ENCODE data around the gene THSD4.
"Not testable (repeated sequence)": the region's sequence is repeated elsewhere in the genome, so short reads cannot be mapped to it uniquely, and the experiment has no call there.

THSD4 gene

GRCh38 chr15:71252044-71252739, 136.9 kb downstream of the THSD4 start:
- DNase-seq (ENCODE audit: low spot score) = peak; percentile 68
- no peak for FAIRE-seq

DNA sequence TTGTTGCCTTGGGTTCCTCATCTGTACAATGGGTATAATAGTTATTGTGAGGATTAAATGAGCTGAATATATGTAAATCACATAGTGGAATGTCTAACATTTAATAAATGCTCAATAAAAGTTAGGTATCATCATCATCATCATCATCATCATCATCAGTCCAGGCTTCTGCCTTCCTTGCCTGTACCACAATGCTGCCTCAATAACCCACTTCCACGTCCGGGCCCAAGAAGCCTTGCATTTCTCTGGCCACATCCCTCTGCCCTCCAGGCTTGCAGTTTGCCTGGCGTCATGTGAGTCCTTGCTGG, 137.4 kb downstream of the THSD4 start:
- no peak for DNase-seq (ENCODE audit: low spot score)
- FAIRE-seq = no peak

GRCh38 chr15:71254491-71254890, 139.2 kb downstream of the THSD4 start:
- FAIRE-seq (no peak), DNase-seq (ENCODE audit: low spot score) (no peak)

- FAIRE-seq = no peak
- no peak for DNase-seq (ENCODE audit: low spot score)
Measured at GRCh38 chr15:71256934-71257664, 141.8 kb downstream of the THSD4 start.

DNA sequence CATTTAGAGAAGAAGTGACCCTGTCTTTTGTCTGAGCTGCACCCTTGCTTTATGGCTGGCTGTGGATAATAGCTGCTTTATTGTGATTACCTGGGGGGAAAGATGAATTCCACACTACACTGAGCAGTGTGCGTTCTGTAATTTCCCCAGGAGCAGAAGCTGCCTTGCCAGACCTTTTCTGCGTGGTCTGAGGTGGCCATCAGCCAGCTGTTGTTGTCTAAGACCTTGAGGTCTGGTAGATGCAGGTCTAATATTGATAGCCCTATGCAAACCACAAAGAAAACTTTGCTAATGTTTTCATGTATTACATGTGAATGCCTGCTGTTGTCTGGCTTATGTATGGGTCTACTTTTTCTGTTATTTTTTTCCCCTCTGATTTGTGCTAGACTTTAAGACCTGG, 144.6 kb downstream of the THSD4 start:
- no peak for FAIRE-seq
- no peak for DNase-seq (ENCODE audit: low spot score)

DNA sequence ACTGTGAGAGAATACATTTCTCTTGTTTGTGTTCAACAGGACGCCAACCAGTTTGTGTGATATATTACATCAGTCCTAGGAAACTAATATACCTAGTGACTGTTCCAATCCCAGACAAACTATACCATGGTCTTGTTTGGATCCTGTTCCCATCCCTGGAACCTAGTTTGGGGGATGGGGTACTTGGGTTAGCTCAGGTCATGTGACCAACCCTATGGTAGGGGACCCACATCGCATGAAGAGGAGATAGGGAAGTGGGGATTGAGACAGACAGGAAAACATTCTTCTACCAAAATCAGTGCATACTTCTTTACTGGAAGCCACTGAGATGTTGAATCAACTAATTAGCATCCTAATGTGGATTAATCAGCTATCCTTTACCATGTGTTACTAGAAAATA, 146.1 kb downstream of the THSD4 start:
- FAIRE-seq (no peak), DNase-seq (ENCODE audit: low spot score) (no peak)

DNA sequence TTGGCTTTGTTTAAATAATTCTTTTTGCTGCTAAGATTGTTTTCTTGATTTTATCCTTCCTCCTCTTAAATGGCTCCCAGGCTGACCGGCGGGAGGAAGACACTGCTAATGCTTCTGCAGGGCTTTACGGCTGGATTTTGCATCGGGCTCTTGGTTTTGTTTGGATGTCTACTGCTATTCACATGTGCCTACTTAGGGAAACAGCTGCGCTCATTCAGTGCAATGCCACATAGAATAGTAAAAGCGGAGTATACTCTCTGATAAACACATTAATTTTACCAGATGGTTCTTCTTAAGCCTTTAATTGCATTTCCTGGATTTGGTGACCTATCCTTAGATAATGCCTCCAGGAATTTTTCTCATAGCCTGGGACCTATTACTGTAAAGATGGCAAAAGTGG, 146.6 kb downstream of the THSD4 start:
- FAIRE-seq (no peak), DNase-seq (ENCODE audit: low spot score) (no peak)

DNA sequence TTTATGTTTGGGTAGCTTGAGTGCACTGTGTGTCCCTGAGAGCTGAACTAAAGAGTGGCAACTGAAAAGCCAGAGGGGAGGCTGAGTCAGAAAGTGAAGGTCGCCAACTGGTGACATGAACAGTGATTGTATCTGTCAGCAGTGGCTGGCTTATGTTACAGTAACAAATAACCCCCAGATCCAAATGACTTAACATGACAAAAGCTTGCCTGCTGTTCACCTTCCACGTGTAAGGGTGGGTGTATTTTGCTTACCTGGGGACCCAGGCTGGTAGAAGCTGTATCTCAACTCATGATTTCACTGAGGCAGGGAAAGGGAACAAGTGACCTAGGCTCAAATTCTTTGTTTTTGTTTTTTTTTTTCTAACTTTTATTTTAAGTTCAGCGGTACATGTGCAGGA, 147.3 kb downstream of the THSD4 start:
- FAIRE-seq (no peak), DNase-seq (ENCODE audit: low spot score) (no peak)

DNA sequence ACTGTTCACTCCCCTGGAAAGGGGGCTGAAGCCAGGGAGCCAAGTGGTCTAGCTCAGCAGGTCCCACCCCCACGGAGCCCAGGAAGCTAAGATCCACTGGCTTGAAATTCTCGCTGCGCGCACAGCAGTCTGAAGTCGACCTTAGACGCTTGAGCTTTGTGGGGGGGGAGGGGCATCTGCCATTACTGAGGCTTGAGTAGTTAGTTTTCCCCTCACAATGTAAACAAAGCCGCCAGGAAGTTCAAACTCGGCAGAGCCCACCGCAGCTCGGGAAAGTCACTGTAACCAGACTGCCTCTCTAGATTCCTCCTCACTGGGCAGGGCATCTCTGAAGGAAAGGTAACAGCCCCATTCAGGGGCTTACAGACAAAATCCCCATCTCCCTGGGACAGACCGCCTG, 150.3 kb downstream of the THSD4 start:
- not testable (repeated sequence) for FAIRE-seq; DNase-seq (ENCODE audit: low spot score)

DNA sequence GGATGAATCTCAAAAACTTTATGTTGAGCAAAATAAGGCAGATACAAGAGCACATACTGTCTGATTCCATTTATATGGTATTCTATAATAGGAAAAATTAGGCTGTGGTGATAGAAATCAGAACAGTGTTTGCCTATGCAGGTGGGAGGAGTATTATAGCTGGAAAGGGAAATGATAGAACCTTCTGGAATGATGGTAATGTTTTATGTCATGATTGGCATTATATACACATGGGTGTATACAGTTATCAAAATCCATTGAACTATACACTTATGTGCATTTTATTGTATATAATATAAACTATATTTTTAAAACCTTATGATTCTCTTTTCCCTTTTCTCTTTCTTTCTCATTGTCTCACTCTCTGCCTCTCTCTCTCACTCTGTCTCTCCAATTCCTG, 156.1 kb downstream of the THSD4 start:
- DNase-seq (ENCODE audit: low spot score) = no peak
- FAIRE-seq = no peak

DNA sequence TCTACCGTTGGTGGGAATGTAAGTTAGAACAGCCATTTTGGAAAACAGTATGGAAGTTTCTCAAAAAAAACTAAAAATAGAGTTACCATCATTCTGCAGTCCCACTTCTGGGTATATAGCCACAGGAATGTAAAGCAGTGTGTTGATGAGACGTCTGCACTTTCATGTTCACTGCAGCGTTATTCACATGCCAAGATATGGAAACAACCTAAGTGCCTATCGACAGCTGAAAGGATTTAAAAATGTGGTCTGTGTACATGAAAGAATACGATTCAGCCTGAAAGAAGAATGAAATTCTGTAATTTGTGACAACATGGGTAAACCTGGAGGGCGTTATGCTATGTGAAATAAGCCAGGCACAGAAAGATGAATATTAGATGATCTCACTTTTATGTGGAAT, 157.7 kb downstream of the THSD4 start:
- FAIRE-seq (no peak), DNase-seq (ENCODE audit: low spot score) (no peak)

- FAIRE-seq (no peak), DNase-seq (ENCODE audit: low spot score) (no peak)
Measured at GRCh38 chr15:71273731-71274447, 158.6 kb downstream of the THSD4 start.

- FAIRE-seq (no peak), DNase-seq (ENCODE audit: low spot score) (no peak)
Measured at GRCh38 chr15:71274448-71274798, 159.2 kb downstream of the THSD4 start.

GRCh38 chr15:71275098-71275497, 159.8 kb downstream of the THSD4 start:
- DNase-seq (ENCODE audit: low spot score) = no peak
- no peak for FAIRE-seq

DNA sequence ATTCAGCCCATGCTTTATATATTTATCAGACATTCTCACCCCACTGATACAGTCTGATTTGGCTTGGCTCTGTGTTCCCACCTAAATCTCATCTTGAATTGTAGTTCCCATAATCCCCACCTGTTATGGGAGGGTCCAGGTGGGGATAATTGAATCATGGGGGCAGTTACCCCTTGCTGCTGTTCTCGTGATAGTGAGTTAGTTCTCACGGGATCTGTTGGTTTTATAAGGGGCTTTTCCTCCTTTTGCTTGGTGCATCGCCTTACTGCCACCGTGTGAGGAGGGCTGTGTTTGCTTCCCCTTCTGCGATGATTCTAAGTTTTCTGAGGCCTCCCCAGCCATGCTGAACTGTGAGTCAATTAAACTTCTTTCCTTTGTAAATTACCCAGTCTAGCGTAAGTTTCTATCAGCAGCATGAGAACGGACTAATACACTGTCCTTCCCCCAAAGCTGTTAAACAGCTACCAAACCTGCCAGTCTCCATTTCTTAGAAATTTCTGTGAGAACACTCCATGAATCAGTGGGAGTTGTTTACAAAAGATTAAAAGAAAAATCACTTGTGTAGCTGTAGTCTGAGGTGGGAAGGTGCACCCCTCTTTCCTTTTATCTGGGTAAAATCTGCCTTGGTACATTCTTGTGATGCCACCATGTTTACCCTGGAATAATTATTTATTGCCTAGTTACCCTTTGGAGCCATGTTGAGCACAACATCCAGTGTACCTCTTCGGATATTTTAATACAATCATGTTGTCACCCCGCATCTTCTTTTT, 160.5 kb downstream of the THSD4 start:
- FAIRE-seq = no peak
- DNase-seq (ENCODE audit: low spot score) = no peak

GRCh38 chr15:71276336-71276665, 161.0 kb downstream of the THSD4 start:
- DNase-seq (ENCODE audit: low spot score) (no peak), FAIRE-seq (no peak)

DNA sequence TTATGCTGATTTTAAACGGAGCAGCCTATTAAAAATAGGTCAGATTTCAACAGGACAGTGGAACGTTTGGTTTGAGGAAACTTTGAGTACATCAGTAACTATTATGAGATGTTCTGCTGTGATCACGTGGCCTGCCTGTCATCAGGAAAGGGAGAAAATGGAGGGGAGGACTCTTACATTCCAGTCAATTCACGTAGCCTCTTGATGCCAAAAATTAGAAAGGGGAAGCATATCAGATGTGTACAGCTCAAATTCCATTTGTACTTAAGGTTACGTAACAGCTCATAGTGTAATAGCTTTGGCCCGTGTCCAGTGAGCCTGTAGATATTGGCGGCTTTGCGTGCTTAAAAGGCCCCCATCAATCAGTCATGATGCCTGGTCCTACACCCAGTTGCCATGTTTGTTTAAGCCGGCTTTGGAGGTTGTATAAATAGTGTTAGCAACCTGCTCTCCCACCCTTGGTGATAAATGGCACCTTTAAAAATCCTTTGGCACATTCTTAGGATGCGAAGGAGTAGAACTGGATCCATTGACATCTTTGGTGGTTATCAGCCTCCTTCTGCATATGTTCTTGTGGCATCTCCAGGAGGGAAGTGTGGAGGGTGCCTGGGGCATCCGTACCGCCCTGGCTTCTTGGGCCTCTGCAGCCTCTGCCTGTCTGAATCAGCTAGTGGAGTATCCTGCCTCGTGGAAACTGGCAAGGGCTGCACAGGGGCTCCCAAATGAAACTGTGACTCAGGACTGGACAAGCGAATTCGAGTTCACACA, 163.9 kb downstream of the THSD4 start:
- DNase-seq (ENCODE audit: low spot score) (no peak), FAIRE-seq (no peak)

- no peak for DNase-seq (ENCODE audit: low spot score)
- no peak for FAIRE-seq
Measured at GRCh38 chr15:71279757-71280141, 164.5 kb downstream of the THSD4 start.

- DNase-seq (ENCODE audit: low spot score) = no peak
- FAIRE-seq = no peak
Measured at GRCh38 chr15:71280206-71280605, 164.9 kb downstream of the THSD4 start.

- DNase-seq (ENCODE audit: low spot score) = no peak
- no peak for FAIRE-seq
Measured at GRCh38 chr15:71281256-71281655, 166.0 kb downstream of the THSD4 start.

- DNase-seq (ENCODE audit: low spot score) = no peak
- FAIRE-seq = no peak
Measured at GRCh38 chr15:71282076-71282475, 166.8 kb downstream of the THSD4 start.

Measured in RCC 7860 (cell line).